GM19238 (cell line): ENCODE results near the gene ZNF331.

Experiments used
- DNase-seq: peaks from one replicate; pipeline ENCODE4 v3.0.0; 2011; ENCODE audit warnings: low spot score; ENCODE audit not compliant: insufficient read length

The ZNF331 gene

GRCh38 chr19:53520547-53521372, 17.2 kb upstream of the ZNF331 start:
- DNase-seq: peak; percentile 77

- DNase-seq: no peak
These were observed 16.4 kb upstream of the ZNF331 start for GRCh38 chr19:53521373-53522202.

GRCh38 chr19:53525922-53526321, 12.0 kb upstream of the ZNF331 start:
- no peak for DNase-seq

GRCh38 chr19:53530622-53531021, 7.3 kb upstream of the ZNF331 start:
- DNase-seq: no peak

GRCh38 chr19:53531457-53531856, 6.5 kb upstream of the ZNF331 start:
- no peak for DNase-seq

GRCh38 chr19:53532362-53532761, 5.6 kb upstream of the ZNF331 start:
- DNase-seq: no peak

- no peak for DNase-seq
These were observed 1.8 kb upstream of the ZNF331 start for GRCh38 chr19:53536225-53536548.

- DNase-seq: no peak
These were observed 824 bp upstream of the ZNF331 start for GRCh38 chr19:53537121-53537520.

GRCh38 chr19:53538378-53539109, 599 bp downstream of the ZNF331 start:
- DNase-seq: no peak

GRCh38 chr19:53540091-53540490, 2.1 kb downstream of the ZNF331 start:
- no peak for DNase-seq

- no peak for DNase-seq
These were observed 4.0 kb downstream of the ZNF331 start for GRCh38 chr19:53541971-53542370.

- DNase-seq: no peak
These were observed 7.5 kb downstream of the ZNF331 start for GRCh38 chr19:53545271-53546065.

GRCh38 chr19:53546758-53547513, 9.0 kb downstream of the ZNF331 start:
- no peak for DNase-seq

GRCh38 chr19:53549340-53549739, 11.4 kb downstream of the ZNF331 start:
- no peak for DNase-seq

GRCh38 chr19:53552001-53552721, 14.2 kb downstream of the ZNF331 start:
- DNase-seq: no peak

- no peak for DNase-seq
These were observed 15.2 kb downstream of the ZNF331 start for GRCh38 chr19:53553156-53553555.

GRCh38 chr19:53553865-53554791, 16.2 kb downstream of the ZNF331 start:
- DNase-seq: peak; percentile 58

- no peak for DNase-seq
These were observed 16.9 kb downstream of the ZNF331 start for GRCh38 chr19:53554804-53555203.

- DNase-seq: no peak
These were observed 17.4 kb downstream of the ZNF331 start for GRCh38 chr19:53555352-53555751.
